Nephron progenitor cell (in vitro differentiated cells): Measurements from ENCODE around the gene BPIFA3.

Source experiments
- DNase-seq: peaks from one replicate; pipeline ENCODE4 v3.0.0; 2021
- H3K27ac Mint-ChIP-seq: 2 replicates; pipeline ENCODE4 v1.8.0; 2021; ENCODE audit warnings: mild to moderate bottlenecking, moderate library complexity, mixed read lengths
- H3K27me3 Mint-ChIP-seq: 2 replicates; pipeline ENCODE4 v1.8.0; 2021; ENCODE audit warnings: mild to moderate bottlenecking, low read depth, mixed read lengths; ENCODE audit not compliant: poor library complexity
- H3K36me3 Mint-ChIP-seq: 2 replicates; pipeline ENCODE4 v1.8.0; 2021; ENCODE audit warnings: low read depth, mixed read lengths
- H3K4me1 Mint-ChIP-seq: 2 replicates; pipeline ENCODE4 v1.8.0; 2021; ENCODE audit warnings: mixed read lengths
- H3K4me3 Mint-ChIP-seq: 2 replicates; pipeline ENCODE4 v1.8.0; 2021; ENCODE audit warnings: mild to moderate bottlenecking, moderate library complexity, mixed read lengths
- H3K9me3 Mint-ChIP-seq: 2 replicates; pipeline ENCODE4 v1.8.0; 2021; ENCODE audit warnings: mild to moderate bottlenecking, moderate library complexity, mixed read lengths
- CTCF ChIP-seq: fragments of 200-600 bp; sonication (generic); IDR thresholded peaks from 2 replicates; pipeline ENCODE4 v1.5.0; 2021; ENCODE audit warnings: antibody characterized with exemption

BPIFA3 gene

DNA sequence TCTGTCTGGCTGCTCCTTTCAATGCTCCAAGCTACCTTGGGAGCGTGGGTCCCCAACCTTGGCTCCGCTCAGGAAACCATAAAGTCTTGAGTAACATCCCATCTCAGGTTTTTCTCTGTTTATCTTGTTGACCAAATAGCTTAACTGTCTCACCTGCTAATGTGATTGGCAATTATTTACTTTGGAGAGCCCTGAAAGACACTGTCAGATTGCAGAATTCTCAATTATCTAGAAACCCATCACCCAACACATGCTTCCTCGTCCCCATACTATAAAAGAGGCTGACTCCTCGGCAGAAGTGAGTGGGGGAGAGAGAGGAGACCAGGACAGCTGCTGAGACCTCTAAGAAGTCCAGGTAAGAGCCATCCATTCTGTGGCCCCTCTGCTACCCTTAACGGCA, 18.5 kb downstream of the BPIFA3 start, which contains the start of gene BPIFA1:
BPIFA1 (plus strand) TSS at position 301 of the 400 bp plus-strand sequence. CDS start 1,716 bp downstream, outside the sequence.
- H3K27ac Mint-ChIP-seq = no peak within 1 kb of the TSS
- no peak for TF ChIP-seq CTCF

GRCh38 chr20:33236351-33236750, 19.2 kb downstream of the BPIFA3 start:
- H3K9me3 Mint-ChIP-seq = no peaks in the 10 kb centered on the region
- no peaks in the 10 kb centered on the region for H3K4me1 Mint-ChIP-seq
- DNase-seq = no peak
- peaks cover 51% of the 10 kb centered on the region for H3K27me3 Mint-ChIP-seq
- no peak overlapping the region for H3K4me3 Mint-ChIP-seq
- H3K27ac Mint-ChIP-seq = no peak overlapping the region
- no peaks in the 10 kb centered on the region for H3K36me3 Mint-ChIP-seq
- TF ChIP-seq CTCF = no peak

More for the DNA sequence above, 18.5 kb downstream of the BPIFA3 start, which contains the start of gene BPIFA1:
- Mint-ChIP-seq H3K27me3 (peaks cover 51% of the 10 kb centered on the region), H3K4me3 (no peak within 1 kb of the TSS), H3K9me3 (no peaks in the 10 kb centered on the region), H3K36me3 (no peaks in the 10 kb centered on the region), H3K4me1 (no peaks in the 10 kb centered on the region)
- no peak for DNase-seq

DNA sequence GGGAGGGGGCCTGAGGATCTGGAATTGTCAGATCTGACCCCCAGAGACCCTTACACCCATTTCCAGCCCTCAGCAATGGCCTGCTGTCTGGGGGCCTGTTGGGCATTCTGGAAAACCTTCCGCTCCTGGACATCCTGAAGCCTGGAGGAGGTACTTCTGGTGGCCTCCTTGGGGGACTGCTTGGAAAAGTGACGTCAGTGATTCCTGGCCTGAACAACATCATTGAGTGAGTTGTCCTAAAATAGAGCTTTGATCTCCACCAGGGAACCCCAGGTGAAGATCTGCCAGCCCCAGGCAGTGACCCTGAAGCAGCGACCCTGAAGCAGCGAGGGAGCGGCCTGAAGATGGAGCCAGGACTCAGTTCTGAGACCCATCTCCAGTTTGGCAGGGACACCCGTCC, 20.8 kb downstream of the BPIFA3 start:
- no peak for TF ChIP-seq CTCF
- no peaks in the 10 kb centered on the region for H3K4me1 Mint-ChIP-seq
- peaks cover 49% of the 10 kb centered on the region for H3K27me3 Mint-ChIP-seq
- no peak overlapping the region for H3K27ac Mint-ChIP-seq
- DNase-seq = no peak
- no peaks in the 10 kb centered on the region for H3K36me3 Mint-ChIP-seq
- H3K4me3 Mint-ChIP-seq = no peak overlapping the region
- no peaks in the 10 kb centered on the region for H3K9me3 Mint-ChIP-seq

DNA sequence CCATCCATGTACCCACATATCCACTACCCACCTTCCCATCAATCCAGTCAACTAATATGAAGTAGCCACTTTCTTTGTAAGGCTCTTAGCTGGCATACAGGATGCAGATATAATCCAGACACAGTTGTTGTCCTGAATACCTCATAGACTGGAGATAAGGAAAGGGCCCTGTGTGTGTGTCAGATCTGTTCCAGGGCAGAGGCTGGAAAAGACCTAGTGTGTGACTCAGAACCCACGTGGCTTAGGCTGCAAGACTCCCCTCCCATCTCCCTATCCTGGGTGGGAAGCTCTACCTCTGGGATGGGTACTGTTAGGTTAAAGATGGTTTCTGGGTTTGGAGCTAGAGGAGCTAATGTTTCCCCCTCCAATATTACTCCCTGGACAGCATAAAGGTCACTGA, 22.3 kb downstream of the BPIFA3 start:
- Mint-ChIP-seq H3K9me3 (no peaks in the 10 kb centered on the region), H3K4me3 (no peak overlapping the region), H3K4me1 (no peaks in the 10 kb centered on the region), H3K27ac (no peak overlapping the region), H3K27me3 (peaks cover 42% of the 10 kb centered on the region), H3K36me3 (no peaks in the 10 kb centered on the region)
- DNase-seq = no peak
- no peak for TF ChIP-seq CTCF

DNA sequence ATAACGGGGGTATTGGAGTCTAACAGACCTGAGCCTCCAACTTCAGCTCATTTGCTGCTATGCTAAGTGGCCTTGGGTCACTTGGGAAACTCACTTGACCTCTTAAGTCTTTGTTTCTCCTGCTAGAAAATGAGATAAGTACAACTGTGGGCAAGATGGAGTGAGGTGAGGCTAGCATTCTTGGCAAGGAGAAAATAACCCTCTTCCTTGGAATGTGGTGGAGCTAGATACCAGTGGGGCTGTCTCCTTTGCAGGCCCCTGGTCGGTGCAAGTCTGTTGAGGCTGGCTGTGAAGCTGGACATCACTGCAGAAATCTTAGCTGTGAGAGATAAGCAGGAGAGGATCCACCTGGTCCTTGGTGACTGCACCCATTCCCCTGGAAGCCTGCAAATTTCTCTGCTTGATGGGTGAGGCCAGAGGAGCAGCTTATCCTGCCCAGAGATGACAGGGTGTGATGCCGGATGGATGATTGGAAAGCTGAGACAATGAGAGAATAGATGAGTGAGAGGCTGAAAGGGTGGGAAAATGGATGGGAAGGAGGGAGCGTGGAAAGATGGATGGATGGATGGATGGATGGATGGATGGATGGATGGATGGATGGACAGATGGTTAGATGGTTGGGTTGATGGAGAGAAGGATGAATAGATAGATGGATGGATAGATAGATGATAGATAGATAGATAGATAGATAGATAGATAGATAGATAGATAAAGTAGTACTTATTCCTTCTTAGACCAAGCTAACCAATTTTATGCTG, 23.0 kb downstream of the BPIFA3 start:
- no peak overlapping the region for H3K4me3 Mint-ChIP-seq
- peaks cover 7% of the 10 kb centered on the region for H3K4me1 Mint-ChIP-seq
- H3K27me3 Mint-ChIP-seq = peaks cover 38% of the 10 kb centered on the region
- no peak overlapping the region for H3K27ac Mint-ChIP-seq
- no peak for TF ChIP-seq CTCF
- no peaks in the 10 kb centered on the region for H3K36me3 Mint-ChIP-seq
- no peaks in the 10 kb centered on the region for H3K9me3 Mint-ChIP-seq
- DNase-seq = no peak

GRCh38 chr20:33240923-33241322, 23.8 kb downstream of the BPIFA3 start:
- DNase-seq = no peak
- H3K4me3 Mint-ChIP-seq = no peak overlapping the region
- TF ChIP-seq CTCF = no peak
- peaks cover 38% of the 10 kb centered on the region for H3K27me3 Mint-ChIP-seq
- H3K27ac Mint-ChIP-seq = no peak overlapping the region
- no peaks in the 10 kb centered on the region for H3K9me3 Mint-ChIP-seq
- H3K36me3 Mint-ChIP-seq = no peaks in the 10 kb centered on the region
- peaks cover 11% of the 10 kb centered on the region for H3K4me1 Mint-ChIP-seq
